ENCODE data around the gene ANKRD12. TPM values are rescaled to one million over a fixed set of nuclear protein-coding genes. Genes with fewer than 3 reads are reported as not detected.

The ANKRD12 gene
- total and polyA plus RNA-seq, 2 of the 4 experiments (the other 2 are of a cell fraction) = 2.6 to 12.9 TPM

- TF ChIP-seq BHLHE40 (IDR thresholded peaks at IDR 0.05; ENCODE audit: low read depth, low read length) (no peak), RAD21 (IDR thresholded peaks at IDR 0.05; ENCODE audit: low read length) (no peak), USF2 (IDR thresholded peaks at IDR 0.05; ENCODE audit: low read depth, low read length) (no peak), POLR2A (IDR thresholded peaks at IDR 0.05; ENCODE audit: low read depth, low read length) (no peak), CEBPB (IDR thresholded peaks at IDR 0.05; ENCODE audit: low read depth, low read length) (peak; percentile 94)
- H3K9ac ChIP-seq (ENCODE audit: low read depth, low read length) = no peak overlapping the region
- peaks cover 18 to 50% of the 10 kb centered on the region in 2 experiments for H3K79me1 ChIP-seq (ENCODE audit: low read depth in 1 of 2, low read length in 2 of 2)
- no peak overlapping the region for H3K4me2 ChIP-seq (ENCODE audit: low read depth, low read length)
- no peak overlapping the region for H2AK9ac ChIP-seq (replicated peaks; ENCODE audit: low read depth, low read length, poor library complexity)
- H4K91ac ChIP-seq (ENCODE audit: insufficient read depth, low read depth, low read length) = no peak overlapping the region
- no CpG with 5 or more reads among the region's 5 CpGs for WGBS, 2 experiments (ENCODE audit: extremely low coverage in 2 of 2, insufficient read length in 1 of 2)
- CTCF ChIA-PET = no interaction called here
- H2BK15ac ChIP-seq (ENCODE audit: low read depth, low read length) = no peak overlapping the region
- H3K9me3 ChIP-seq (ENCODE audit: control insufficient read depth, insufficient read depth, low read length) = no peaks in the 10 kb centered on the region
- no peak overlapping the region for H4K5ac ChIP-seq (ENCODE audit: low read depth, low read length)
- H4K8ac ChIP-seq (ENCODE audit: low read depth in 2 of 2, low read length in 2 of 2) = no peak overlapping the region
- peaks cover 4% of the 10 kb centered on the region for H3K9me1 ChIP-seq (ENCODE audit: insufficient read depth, low read length)
- dilution Hi-C loops (cut with HindIII; ENCODE audit: low sequenced_read_pairs, unreplicated experiment) (no loop called here), intact Hi-C loops (cut with micrococcal nuclease) (no loop called here), in situ Hi-C loops (cut with MboI; ENCODE audit: low sequenced_read_pairs) (no loop called here)
- no peak overlapping the region for H3K4me3 ChIP-seq (ENCODE audit: insufficient read depth, low read depth, low read length)
- H3K14ac ChIP-seq (replicated peaks; ENCODE audit: low read depth, low read length) = no peak overlapping the region
- no peaks in the 10 kb centered on the region for H3K27me3 ChIP-seq (ENCODE audit: control insufficient read depth, insufficient read depth, low read length)
- no peak overlapping the region for H2AK5ac ChIP-seq (ENCODE audit: low read depth, low read length)
- H3K4ac ChIP-seq (ENCODE audit: low read depth, low read length) = no peak overlapping the region
- H3K27ac ChIP-seq (ENCODE audit: insufficient read depth, low read length) = no peak overlapping the region
- no peak overlapping the region for H3K56ac ChIP-seq (ENCODE audit: extremely low read depth, insufficient read depth, low read length)
- POLR2A ChIA-PET (ENCODE audit: unreplicated experiment) = no interaction called here
- no peak for ATAC-seq (ENCODE audit: low read depth)
- no peak overlapping the region for H2BK20ac ChIP-seq (ENCODE audit: low read depth, low read length)
- no peak overlapping the region for H2BK5ac ChIP-seq (ENCODE audit: low read depth, low read length, poor library complexity, severe bottlenecking)
- no peak overlapping the region for H2BK120ac ChIP-seq (ENCODE audit: low read depth, low read length)
- H3K18ac ChIP-seq (ENCODE audit: low read depth, low read length) = no peak overlapping the region
- H4K20me1 ChIP-seq (ENCODE audit: insufficient read depth, low read length) = peaks cover 10% of the 10 kb centered on the region
- H3K23ac ChIP-seq (ENCODE audit: low read depth, low read length) = no peak overlapping the region
- peaks cover 10% of the 10 kb centered on the region for H3K36me3 ChIP-seq (ENCODE audit: control insufficient read depth, insufficient read depth, low read length)
- BruUV-seq (replicated peaks) = no TSS peak
- H3K4me1 ChIP-seq (ENCODE audit: control insufficient read depth, insufficient read depth, low read length) = no peaks in the 10 kb centered on the region
- H2AFZ ChIP-seq (replicated peaks; ENCODE audit: low read length, poor library complexity) = no peak overlapping the region
- no peak for DNase-seq
Observed at GRCh38 chr18:9182852-9183399, 46.3 kb downstream of the ANKRD12 start.
